HEK293T (cell line): Measurements from ENCODE around the gene PBX1.

ENCODE experiments used
- ARNT ChIP-seq: fragments of 450-650 bp; IDR thresholded peaks from 2 replicates; pipeline ENCODE4 v1.6.1; 2017; ENCODE audit warnings: mild to moderate bottlenecking
- BHLHE40 ChIP-seq: fragments of 450-650 bp; IDR thresholded peaks from 2 replicates; pipeline ENCODE4 v1.6.1; 2016; ENCODE audit warnings: mild to moderate bottlenecking, moderate library complexity, borderline replicate concordance
- FOXM1 ChIP-seq: fragments of 450-650 bp; IDR thresholded peaks from 2 replicates; pipeline ENCODE4 v1.6.1; 2017; ENCODE audit warnings: mild to moderate bottlenecking, borderline replicate concordance
- HDGF ChIP-seq: fragments of 450-650 bp; IDR thresholded peaks from 2 replicates; pipeline ENCODE4 v1.6.1; 2017; ENCODE audit warnings: antibody characterized with exemption, borderline replicate concordance
- NFRKB ChIP-seq: fragments of 450-650 bp; IDR thresholded peaks from 2 replicates; pipeline ENCODE4 v1.6.1; 2016; ENCODE audit warnings: mild to moderate bottlenecking, moderate library complexity
- PKNOX1 ChIP-seq: fragments of 450-650 bp; IDR thresholded peaks from 2 replicates; pipeline ENCODE4 v1.6.1; 2016
- SP1 ChIP-seq: fragments of 450-650 bp; IDR thresholded peaks from 2 replicates; pipeline ENCODE4 v1.6.1; 2017
- SUZ12 ChIP-seq: fragments of 450-650 bp; IDR thresholded peaks from 2 replicates; pipeline ENCODE4 v1.6.1; 2016; ENCODE audit warnings: mild to moderate bottlenecking
- TARDBP ChIP-seq: fragments of 450-650 bp; IDR thresholded peaks from 2 replicates; pipeline ENCODE4 v1.6.1; 2016
- ZNF384 ChIP-seq: fragments of 450-650 bp; IDR thresholded peaks from 2 replicates; pipeline ENCODE4 v1.6.1; 2016

- TF ChIP-seq TARDBP (no peak), NFRKB (no peak), ZNF384 (no peak), SP1 (no peak), FOXM1 (no peak), SUZ12 (no peak), HDGF (no peak), BHLHE40 (no peak), PKNOX1 (no peak), ARNT (no peak)
Observed at GRCh38 chr1:164678136-164678700, 119.2 kb downstream of the PBX1 start.
